H1 (cell line): Measurements from ENCODE around the gene YPEL5. TPM values are rescaled to one million over a fixed set of nuclear protein-coding genes. Genes with fewer than 3 reads are reported as not detected.

ENCODE experiments used
- CTCF ChIA-PET: fragments of 300-600 bp; sonication (Branson Sonifier 250); formaldehyde crosslinking; loops from one replicate; lab custom pipeline; 2021; ENCODE audit not compliant: partially characterized antibody; lab: Charles Lee
- POLR2A ChIA-PET: fragments of 300-600 bp; sonication (Branson Sonifier 250); formaldehyde crosslinking; loops from one replicate; lab custom pipeline; 2021; ENCODE audit warnings: inconsistent platforms; ENCODE audit not compliant: partially characterized antibody; lab: Charles Lee
- DNase-seq, 2 experiments: peaks; one replicate each; pipeline versions ENCODE4 v3.0.0 to v3.0.0-alpha.2; 2010 to 2022; ENCODE audit warnings: low spot score in 2 of 2, low read depth in 1 of 2, mixed read lengths in 1 of 2
- FAIRE-seq: peaks from 2 replicates; lab custom pipeline; 2011; peaks lifted over from hg19 to GRCh38; lab: Jason Lieb, UNC
- H2AFZ ChIP-seq: 2 replicates; pipeline ENCODE4 v1.8.1; 2012; ENCODE audit warnings: low read length, inconsistent platforms
- H2AK5ac ChIP-seq: 2 replicates; pipeline ENCODE4 v1.6.1; 2013; ENCODE audit warnings: low read depth, low read length
- H2BK120ac ChIP-seq: replicated peaks from 2 replicates; pipeline ENCODE3; 2013; ENCODE audit warnings: low read depth, low read length, inconsistent platforms
- H2BK12ac ChIP-seq: 2 replicates; pipeline ENCODE4 v1.6.1; 2013; ENCODE audit warnings: low read depth, low read length
- H2BK15ac ChIP-seq: 2 replicates; pipeline ENCODE4 v1.6.1; 2013; ENCODE audit warnings: low read length
- H2BK20ac ChIP-seq: 2 replicates; pipeline ENCODE4 v1.6.1; 2013; ENCODE audit warnings: low read length
- H2BK5ac ChIP-seq: 2 replicates; pipeline ENCODE4 v1.6.1; 2013; ENCODE audit warnings: low read depth, low read length
- H3K14ac ChIP-seq: 2 replicates; pipeline ENCODE4 v1.6.1; 2013; ENCODE audit warnings: inconsistent platforms; ENCODE audit not compliant: insufficient read length
- H3K18ac ChIP-seq: 2 replicates; pipeline ENCODE4 v1.6.1; 2013; ENCODE audit warnings: low read length; ENCODE audit errors: extremely low read depth
- H3K23ac ChIP-seq: 2 replicates; pipeline ENCODE4 v1.6.1; 2013; ENCODE audit warnings: inconsistent platforms; ENCODE audit not compliant: insufficient read length
- H3K23me2 ChIP-seq: 2 replicates; pipeline ENCODE4 v1.6.1; 2013; ENCODE audit warnings: low read depth, low read length
- H3K27ac ChIP-seq: 2 replicates; pipeline ENCODE4 v1.6.1; 2011; ENCODE audit warnings: low read depth, low read length, inconsistent platforms
- H3K27me3 ChIP-seq, 4 experiments: replicated peaks in 1 of 4; 1 replicate in 1 of 4; 2 replicates in 3 of 4; pipeline versions ENCODE4 v1.6.1 to v1.8.1; 2011 to 2013; ENCODE audit warnings: low read length in 3 of 4, mild to moderate bottlenecking in 3 of 4, inconsistent platforms in 2 of 4, mixed read lengths in 2 of 4, moderate library complexity in 1 of 4; ENCODE audit not compliant: control insufficient read depth in 3 of 4, insufficient read depth in 3 of 4; ENCODE audit errors: extremely low read depth in 1 of 4
- H3K36me3 ChIP-seq, 4 experiments: 2 replicates each; pipeline versions ENCODE4 v1.6.1 to v1.8.1; 2011 to 2013; ENCODE audit warnings: mild to moderate bottlenecking in 4 of 4, low read length in 3 of 4, moderate library complexity in 2 of 4, control low read depth in 1 of 4, inconsistent platforms in 1 of 4; ENCODE audit not compliant: insufficient read depth in 4 of 4, control insufficient read depth in 2 of 4
- H3K4ac ChIP-seq: replicated peaks from 2 replicates; pipeline ENCODE3; 2013; ENCODE audit warnings: low read length, low read depth, mixed read lengths, inconsistent platforms; ENCODE audit not compliant: insufficient read length
- H3K4me1 ChIP-seq, 4 experiments: replicated peaks in 1 of 4; 1 replicate in 1 of 4; 2 replicates in 3 of 4; pipeline versions ENCODE4 v1.6.1 to v1.8.1; 2011 to 2013; ENCODE audit warnings: low read length in 3 of 4, inconsistent platforms in 2 of 4, mixed read lengths in 1 of 4; ENCODE audit not compliant: insufficient read depth in 4 of 4, control insufficient read depth in 3 of 4
- H3K4me2 ChIP-seq, 2 experiments: 2 replicates each; pipeline versions ENCODE4 v1.6.1 to v1.8.1; 2011 to 2013; ENCODE audit warnings: low read depth in 2 of 2, low read length in 2 of 2, control low read depth in 1 of 2, inconsistent platforms in 1 of 2, mild to moderate bottlenecking in 1 of 2; ENCODE audit not compliant: insufficient read depth in 1 of 2
- H3K4me3 ChIP-seq, 4 experiments: fragments of 200-600, 300-600 bp in 1 of 4; sonication (generic), shearing (Covaris generic), sonication (Bioruptor Twin) in 1 of 4; 2 replicates each; pipeline versions ENCODE4 v1.5.1 to v1.8.1; 2011 to 2016; ENCODE audit warnings: low read length in 4 of 4, low read depth in 3 of 4, control low read depth in 2 of 4, inconsistent platforms in 2 of 4, mild to moderate bottlenecking in 2 of 4, mixed read lengths in 1 of 4, moderate library complexity in 1 of 4; ENCODE audit not compliant: insufficient read depth in 2 of 4; ENCODE audit errors: extremely low read depth in 1 of 4
- H3K56ac ChIP-seq: replicated peaks from 2 replicates; pipeline ENCODE3; 2013; ENCODE audit warnings: low read depth, mild to moderate bottlenecking, mixed read lengths, low read length, inconsistent platforms; ENCODE audit not compliant: insufficient read length
- H3K79me1 ChIP-seq: 2 replicates; pipeline ENCODE4 v1.6.1; 2013; ENCODE audit warnings: low read depth, low read length, control low read depth
- H3K79me2 ChIP-seq, 2 experiments: 2 replicates each; pipeline versions ENCODE4 v1.6.1 to v1.8.1; 2012 to 2013; ENCODE audit warnings: low read length in 2 of 2, mild to moderate bottlenecking in 2 of 2, inconsistent platforms in 1 of 2; ENCODE audit not compliant: insufficient read depth in 2 of 2, control insufficient read depth in 1 of 2
- H3K9ac ChIP-seq, 4 experiments: replicated peaks in 1 of 4; 1 replicate in 1 of 4; 2 replicates in 3 of 4; pipeline versions ENCODE4 v1.6.1 to v1.8.1; 2011 to 2013; ENCODE audit warnings: low read depth in 3 of 4, low read length in 3 of 4, control low read depth in 2 of 4, mild to moderate bottlenecking in 2 of 4, moderate library complexity in 2 of 4, inconsistent platforms in 1 of 4; ENCODE audit errors: extremely low read depth in 1 of 4
- H3K9me3 ChIP-seq, 2 experiments: 2 replicates each; pipeline versions ENCODE4 v1.6.1 to v1.8.1; 2012 to 2013; ENCODE audit warnings: mild to moderate bottlenecking in 2 of 2, moderate library complexity in 2 of 2, control low read depth in 1 of 2, inconsistent platforms in 1 of 2, low read depth in 1 of 2, low read length in 1 of 2, mixed read lengths in 1 of 2; ENCODE audit not compliant: insufficient read depth in 2 of 2
- H4K20me1 ChIP-seq, 2 experiments: replicated peaks in 1 of 2; 2 replicates each; pipeline versions ENCODE3 to v1.8.1; 2011 to 2013; ENCODE audit warnings: inconsistent platforms in 2 of 2, low read length in 2 of 2, mild to moderate bottlenecking in 1 of 2; ENCODE audit not compliant: insufficient read depth in 2 of 2, control insufficient read depth in 1 of 2
- H4K5ac ChIP-seq: 2 replicates; pipeline ENCODE4 v1.6.1; 2013; ENCODE audit warnings: low read length, low read depth, mixed read lengths, inconsistent platforms; ENCODE audit not compliant: insufficient read length
- H4K8ac ChIP-seq: 2 replicates; pipeline ENCODE4 v1.8.0; 2013; ENCODE audit warnings: mild to moderate bottlenecking, moderate library complexity, low read length, inconsistent platforms; ENCODE audit not compliant: insufficient read depth; ENCODE audit errors: extremely low read depth
- H4K91ac ChIP-seq: replicated peaks from 2 replicates; pipeline ENCODE3; 2013; ENCODE audit warnings: low read length, mixed read lengths, inconsistent platforms; ENCODE audit not compliant: insufficient read length
- ASH2L ChIP-seq: fragments of 200-600, 300-600 bp; sonication (generic); IDR thresholded peaks from one replicate; pipeline ENCODE4 v1.7.1; 2017; ENCODE audit warnings: low read length
- FOSL1 ChIP-seq: IDR thresholded peaks from 2 replicates; pipeline ENCODE4 v1.6.1; 2011; ENCODE audit warnings: mild to moderate bottlenecking, low read depth, low read length, moderate library complexity; ENCODE audit not compliant: insufficient read depth
- GABPA ChIP-seq: IDR thresholded peaks from 2 replicates; pipeline ENCODE4 v1.6.1; 2011; ENCODE audit warnings: mild to moderate bottlenecking, low read length, moderate library complexity, borderline replicate concordance; ENCODE audit not compliant: insufficient read depth
- POLR2A ChIP-seq, 2 experiments: IDR thresholded peaks; 1 replicate in 1 of 2; 2 replicates in 1 of 2; pipeline ENCODE4 v1.6.1; 2011; ENCODE audit warnings: low read depth in 2 of 2, low read length in 2 of 2, mild to moderate bottlenecking in 2 of 2; ENCODE audit errors: control extremely low read depth in 1 of 2
- POLR2AphosphoS5 ChIP-seq: IDR thresholded peaks from 2 replicates; pipeline ENCODE4 v1.6.1; 2011; ENCODE audit warnings: low read depth, low read length
- RNF2 ChIP-seq: fragments of 200-900, 300-1000 bp; sonication (generic); IDR thresholded peaks from 2 replicates; pipeline ENCODE4 v1.7.1; 2016; ENCODE audit warnings: borderline replicate concordance, low read depth, mild to moderate bottlenecking, antibody characterized with exemption, low read length; ENCODE audit not compliant: poor library complexity, severe bottlenecking; ENCODE audit errors: missing control alignments
- SIN3A ChIP-seq, 2 experiments: IDR thresholded peaks in 1 of 2; conservative IDR thresholded peaks in 1 of 2; 2 replicates each; pipeline ENCODE4 v1.6.1; 2011 to 2012; ENCODE audit warnings: low read length in 2 of 2, improper control_type of control experiment in 1 of 2, low read depth in 1 of 2, mild to moderate bottlenecking in 1 of 2
- SIX5 ChIP-seq: IDR thresholded peaks from 2 replicates; pipeline ENCODE4 v1.6.1; 2011; ENCODE audit warnings: mild to moderate bottlenecking, low read depth, low read length
- SP2 ChIP-seq: IDR thresholded peaks from 2 replicates; pipeline ENCODE4 v1.6.1; 2012; ENCODE audit warnings: mild to moderate bottlenecking, low read length, inconsistent platforms
- SUZ12 ChIP-seq: fragments of 200-600 bp; sonication (generic); IDR thresholded peaks from 2 replicates; pipeline ENCODE4 v1.6.1; 2012; ENCODE audit warnings: mild to moderate bottlenecking, inconsistent platforms, low read length, moderate library complexity, mixed read lengths
- TEAD4 ChIP-seq: IDR thresholded peaks from 2 replicates; pipeline ENCODE4 v1.6.1; 2012; ENCODE audit warnings: low read depth, low read length, inconsistent platforms, mixed read lengths
- WGBS, 2 experiments: shearing (Covaris generic) in 1 of 2; methylation state at CpG; one replicate each; pipeline versions ENCODE4 v1.1.6 to v1.1.7; 2013 to 2015; ENCODE audit warnings: low lambda C conversion rate in 2 of 2, mixed read lengths in 2 of 2, inconsistent platforms in 1 of 2, low coverage in 1 of 2, missing lambda C conversion rate in 1 of 2; ENCODE audit not compliant: insufficient replicate concordance in 2 of 2, insufficient coverage in 1 of 2, insufficient read length in 1 of 2; ENCODE audit errors: extremely low coverage in 1 of 2, missing lambda C conversion rate in 1 of 2; 5-methylcytosine and 5-hydroxymethylcytosine counted together
- polyA plus RNA-seq, 7 experiments: library from polyadenylated mRNA; depleted of rRNA in 3 of 7; stranded (reverse) in 5 of 7; unstranded in 2 of 7; fragments of >200 nt in 5 of 7; fragments of 200-250 nt in 2 of 7; gene quantifications; 1 replicate in 5 of 7; 2 replicates in 1 of 7; 4 replicates in 1 of 7; pipeline versions ENCODE4 v1.2.1 to v1.2.3, GENCODE V29; 2011 to 2013; ENCODE audit warnings: missing spikeins in 2 of 7, mixed read lengths in 2 of 7
- total RNA-seq: library from RNA; stranded (reverse); fragmentation: NEBNext Ultra II Directional; extraction: Animal tissue kit (Norgen Biotek cat#: 25700); gene quantifications from 2 replicates; pipeline ENCODE4 v1.2.1, GENCODE V29; 2021
- TF ChIP-seq, protein P1 (sequence below): IDR thresholded peaks from 2 replicates; pipeline ENCODE4 v1.6.1; 2012; ENCODE audit warnings: inconsistent platforms

Gene YPEL5
- total and polyA plus RNA-seq, 2 of the 8 experiments (the other 6 are each of a cell fraction or from before 2014, with no cell fraction given): 18.5 to 28.0 TPM

DNA sequence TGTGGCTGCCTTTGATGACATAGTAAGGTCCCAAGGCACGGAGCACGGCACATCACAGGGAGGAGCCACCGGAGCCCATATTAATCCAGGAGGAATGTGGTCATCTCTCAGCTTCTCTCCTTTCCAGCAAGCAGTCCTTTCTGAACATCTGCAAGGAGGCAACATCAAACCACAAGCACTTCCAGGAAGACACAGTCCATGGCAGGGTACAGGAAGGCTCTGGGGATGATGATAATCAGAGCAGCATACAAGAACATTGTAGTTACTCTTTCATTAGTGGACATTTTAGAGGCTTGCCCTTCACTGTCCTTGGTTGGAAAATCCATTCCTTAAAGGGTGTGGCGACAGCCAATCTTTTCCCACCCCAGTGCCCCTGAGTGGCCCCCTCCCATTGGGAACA lies 31.1 kb downstream of the YPEL5 start:
- H4K5ac ChIP-seq: no peak overlapping the region
- H4K8ac ChIP-seq: no peak overlapping the region; the same call in 1 of the 2 replicates
- no peaks in the 10 kb centered on the region for H3K79me1 ChIP-seq
- H3K56ac ChIP-seq: no peak overlapping the region
- no peak overlapping the region for H3K23ac ChIP-seq
- H4K20me1 ChIP-seq: no peaks in the 10 kb centered on the region
- H3K9me3 ChIP-seq: no peaks in the 10 kb centered on the region
- no peak overlapping the region for H2BK20ac ChIP-seq
- H3K9ac ChIP-seq: no peak overlapping the region
- no peak overlapping the region for H3K4me2 ChIP-seq
- H3K4me3 ChIP-seq: no peak overlapping the region
- no peak overlapping the region for H3K14ac ChIP-seq
- no peak overlapping the region for H4K91ac ChIP-seq
- DNase-seq: no peak
- no peak overlapping the region for H2BK5ac ChIP-seq
- no peak overlapping the region for H2AFZ ChIP-seq
- no peak overlapping the region for H2BK15ac ChIP-seq
- H3K79me2 ChIP-seq: no peaks in the 10 kb centered on the region
- H2BK12ac ChIP-seq: no peak overlapping the region
- FAIRE-seq: no peak
- no peak overlapping the region for H2AK5ac ChIP-seq
- no peaks in the 10 kb centered on the region for H3K27me3 ChIP-seq
- no peak overlapping the region for H3K4ac ChIP-seq
- no peak overlapping the region for H3K27ac ChIP-seq
- H3K18ac ChIP-seq: no peak overlapping the region
- H3K4me1 ChIP-seq: no peaks in the 10 kb centered on the region
- no peak overlapping the region for H2BK120ac ChIP-seq
- ChIA-PET CTCF (interaction anchor here (0.9 to 3.3 kb wide), 3 partner anchors 13 to 534 kb away, joined by 3 to 13 read pairs (median 4); no protein-coding TSS in a partner anchor), POLR2A (no interaction called here)
- 94% methylated on average over 4 of the region's 4 CpGs; no CpG with 5 or more reads in 1 of the 2 experiments for WGBS, 2 experiments
- TF ChIP-seq SP2 (no peak), POLR2AphosphoS5 (no peak), RNF2 (no peak), GABPA (no peak), SIX5 (no peak), FOSL1 (no peak), POLR2A (IDR thresholded peaks at IDR 0.05; ENCODE audit: control extremely low read depth in 1 of 2, low read depth in 2 of 2, low read length in 2 of 2) (no peak), SUZ12 (no peak), ASH2L (no peak), TEAD4 (no peak), SIN3A (conservative IDR thresholded peaks at IDR 0.05 in 1 of 2, IDR thresholded peaks at IDR 0.05 in 1 of 2; ENCODE audit: low read depth in 1 of 2, low read length in 2 of 2) (no peak)
- TF ChIP-seq, protein P1, sequence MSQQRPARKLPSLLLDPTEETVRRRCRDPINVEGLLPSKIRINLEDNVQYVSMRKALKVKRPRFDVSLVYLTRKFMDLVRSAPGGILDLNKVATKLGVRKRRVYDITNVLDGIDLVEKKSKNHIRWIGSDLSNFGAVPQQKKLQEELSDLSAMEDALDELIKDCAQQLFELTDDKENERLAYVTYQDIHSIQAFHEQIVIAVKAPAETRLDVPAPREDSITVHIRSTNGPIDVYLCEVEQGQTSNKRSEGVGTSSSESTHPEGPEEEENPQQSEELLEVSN: no peak
- H3K23me2 ChIP-seq: no peaks in the 10 kb centered on the region
- no peaks in the 10 kb centered on the region for H3K36me3 ChIP-seq
